Sigmoid colon (tissue), 4 donors: Measurements from ENCODE around the gene NPHP4.

Source experiments
- EP300 ChIP-seq, 4 donors: sonication (generic); formaldehyde crosslinking; IDR thresholded peaks; one replicate each; pipeline ENCODE4 v1.6.1; 2017; ENCODE audit warnings: antibody characterized with exemption in 4 of 4
- POLR2A ChIP-seq, 2 donors: fragments of 450-650 bp; IDR thresholded peaks; one replicate each; pipeline ENCODE4 v1.6.1; 2016; ENCODE audit warnings: antibody characterized with exemption in 2 of 2, mild to moderate bottlenecking in 2 of 2, moderate library complexity in 2 of 2
- POLR2AphosphoS5 ChIP-seq, 4 donors: sonication (generic); formaldehyde crosslinking; IDR thresholded peaks; one replicate each; pipeline ENCODE4 v1.6.1; 2017; ENCODE audit warnings: antibody characterized with exemption in 4 of 4
- TF ChIP-seq, protein P1 (sequence below), 4 experiments: fragments of 450-650 bp in 3 of 4; fragments of 200-600 bp in 1 of 4; IDR thresholded peaks; one replicate each; pipeline ENCODE4 v1.5.1; 2016 to 2019; ENCODE audit warnings: antibody characterized with exemption in 4 of 4, mild to moderate bottlenecking in 3 of 4, moderate library complexity in 2 of 4

DNA sequence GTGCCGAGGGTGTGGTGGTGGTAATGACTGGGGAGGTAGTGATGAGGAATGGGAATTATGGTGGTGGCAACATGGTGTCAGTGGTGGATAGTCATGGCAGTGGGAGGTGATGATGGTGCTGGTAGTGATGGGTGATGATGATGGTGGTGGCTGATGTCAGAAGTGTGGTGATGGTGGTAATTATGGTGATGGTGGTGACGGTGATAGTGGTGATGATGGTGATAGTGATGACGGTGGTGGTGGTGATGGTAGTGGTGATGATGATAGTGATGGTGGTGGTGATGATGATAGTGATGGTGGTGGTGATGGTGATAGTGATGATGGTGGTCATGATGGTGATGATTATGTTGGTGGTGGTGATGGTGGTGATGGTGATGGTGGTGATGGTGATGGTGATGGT lies 162.8 kb downstream of the NPHP4 start:
- TF ChIP-seq, protein P1, sequence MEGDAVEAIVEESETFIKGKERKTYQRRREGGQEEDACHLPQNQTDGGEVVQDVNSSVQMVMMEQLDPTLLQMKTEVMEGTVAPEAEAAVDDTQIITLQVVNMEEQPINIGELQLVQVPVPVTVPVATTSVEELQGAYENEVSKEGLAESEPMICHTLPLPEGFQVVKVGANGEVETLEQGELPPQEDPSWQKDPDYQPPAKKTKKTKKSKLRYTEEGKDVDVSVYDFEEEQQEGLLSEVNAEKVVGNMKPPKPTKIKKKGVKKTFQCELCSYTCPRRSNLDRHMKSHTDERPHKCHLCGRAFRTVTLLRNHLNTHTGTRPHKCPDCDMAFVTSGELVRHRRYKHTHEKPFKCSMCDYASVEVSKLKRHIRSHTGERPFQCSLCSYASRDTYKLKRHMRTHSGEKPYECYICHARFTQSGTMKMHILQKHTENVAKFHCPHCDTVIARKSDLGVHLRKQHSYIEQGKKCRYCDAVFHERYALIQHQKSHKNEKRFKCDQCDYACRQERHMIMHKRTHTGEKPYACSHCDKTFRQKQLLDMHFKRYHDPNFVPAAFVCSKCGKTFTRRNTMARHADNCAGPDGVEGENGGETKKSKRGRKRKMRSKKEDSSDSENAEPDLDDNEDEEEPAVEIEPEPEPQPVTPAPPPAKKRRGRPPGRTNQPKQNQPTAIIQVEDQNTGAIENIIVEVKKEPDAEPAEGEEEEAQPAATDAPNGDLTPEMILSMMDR (IDR thresholded peaks at IDR 0.05) = no peak
- TF ChIP-seq POLR2A (IDR thresholded peaks at IDR 0.05) (no peak), POLR2AphosphoS5 (IDR thresholded peaks at IDR 0.05) (no peak), EP300 (IDR thresholded peaks at IDR 0.05) (no peak)
